Hematopoietic multipotent progenitor cell treated with erythropoietin and hydrocortisone succinate and interleukin-3 and kit ligand, for 17 days (in vitro differentiated cells): Measurements from ENCODE around the gene SEC61G.

Experiments used
- DNase-seq: peaks from one replicate; pipeline ENCODE4 v3.0.0-alpha.2; 2015; ENCODE audit warnings: low spot score

The SEC61G gene

GRCh38 chr7:54764861-54765260, 5.8 kb upstream of the SEC61G start:
- DNase-seq, result no peak

GRCh38 chr7:54757711-54758110, 1.3 kb downstream of the SEC61G start:
- no peak for DNase-seq

GRCh38 chr7:54749200-54749599, 9.8 kb downstream of the SEC61G start:
- DNase-seq, result no peak

- no peak for DNase-seq
Measured at GRCh38 chr7:54747234-54747633, 11.8 kb downstream of the SEC61G start.

- no peak for DNase-seq
Measured at GRCh38 chr7:54743580-54743979, 15.4 kb downstream of the SEC61G start.

- no peak for DNase-seq
Measured at GRCh38 chr7:54738737-54739136, 20.3 kb downstream of the SEC61G start.

- DNase-seq, result no peak
Measured at GRCh38 chr7:54729107-54729506, 29.9 kb downstream of the SEC61G start.

GRCh38 chr7:54728411-54728810, 30.6 kb downstream of the SEC61G start:
- no peak for DNase-seq

- no peak for DNase-seq
Measured at GRCh38 chr7:54725255-54725654, 33.8 kb downstream of the SEC61G start.

GRCh38 chr7:54722502-54722901, 36.5 kb downstream of the SEC61G start:
- DNase-seq, result no peak

GRCh38 chr7:54722026-54722425, 37.0 kb downstream of the SEC61G start:
- no peak for DNase-seq

- DNase-seq, result no peak
Measured at GRCh38 chr7:54719974-54720373, 39.0 kb downstream of the SEC61G start.

- no peak for DNase-seq
Measured at GRCh38 chr7:54719425-54719824, 39.6 kb downstream of the SEC61G start.

GRCh38 chr7:54712820-54713219, 46.2 kb downstream of the SEC61G start:
- DNase-seq, result no peak

GRCh38 chr7:54711900-54712595, 47.0 kb downstream of the SEC61G start:
- no peak for DNase-seq

GRCh38 chr7:54709283-54709682, 49.7 kb downstream of the SEC61G start:
- DNase-seq, result no peak

- DNase-seq, result no peak
Measured at GRCh38 chr7:54705436-54705835, 53.6 kb downstream of the SEC61G start.

- no peak for DNase-seq
Measured at GRCh38 chr7:54704851-54705250, 54.2 kb downstream of the SEC61G start.
